CD4-positive, alpha-beta T cell treated with Interleukin-2 at 100 ng/mL for 4 hours (primary cell): ENCODE measurements around the gene VARS1.
"Not testable (repeated sequence)": the region's sequence is repeated elsewhere in the genome, so short reads cannot be mapped to it uniquely, and the experiment has no call there.

Source experiments
- DNase-seq: peaks from one replicate; pipeline ENCODE4 v3.0.0-alpha.2; 2020; ENCODE audit warnings: low spot score

Gene VARS1

DNA sequence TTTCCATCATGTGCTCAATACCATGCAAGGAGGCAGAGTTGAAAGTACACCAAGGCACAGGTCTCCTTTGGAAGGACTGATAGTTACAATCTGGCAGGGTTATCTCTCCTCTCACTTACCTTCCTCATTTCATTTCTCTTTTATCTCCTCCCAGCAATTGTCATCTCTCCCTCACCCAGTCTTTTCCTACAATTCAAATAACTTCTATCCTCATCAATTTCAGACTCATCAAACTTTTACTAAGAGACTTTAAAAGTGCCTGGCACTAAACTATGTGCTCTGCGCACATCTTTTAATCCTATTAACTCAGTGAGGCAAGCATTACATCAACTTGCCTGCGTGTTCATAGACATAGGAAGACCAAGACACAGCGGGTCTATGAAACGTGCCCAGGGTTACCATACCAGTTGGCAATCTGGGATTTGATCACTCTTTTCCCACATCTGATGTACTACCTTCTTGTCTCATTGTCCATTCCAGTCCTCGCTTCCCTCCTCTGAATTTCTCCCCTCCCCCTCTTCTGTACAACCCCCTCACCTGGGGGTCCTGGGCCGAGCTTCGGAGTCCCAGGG lies 1.2 kb downstream of the VARS1 start:
- DNase-seq: no peak

DNA sequence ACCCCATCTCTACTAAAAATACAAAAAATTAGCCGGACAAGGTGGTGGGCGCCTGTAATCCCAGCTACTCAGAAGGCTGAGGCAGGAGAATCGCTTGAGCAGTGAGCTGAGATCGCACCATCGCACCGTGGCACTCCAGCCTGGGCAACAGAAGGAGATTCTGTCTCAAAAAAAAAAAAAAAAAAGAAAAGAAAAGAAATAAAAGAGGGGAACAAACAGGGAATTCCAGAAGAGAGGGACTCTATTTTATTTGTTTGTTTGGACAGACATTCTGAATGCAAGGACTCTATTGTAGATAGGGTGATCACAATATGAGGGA lies 1.7 kb downstream of the VARS1 start:
- not testable (repeated sequence) for DNase-seq

DNA sequence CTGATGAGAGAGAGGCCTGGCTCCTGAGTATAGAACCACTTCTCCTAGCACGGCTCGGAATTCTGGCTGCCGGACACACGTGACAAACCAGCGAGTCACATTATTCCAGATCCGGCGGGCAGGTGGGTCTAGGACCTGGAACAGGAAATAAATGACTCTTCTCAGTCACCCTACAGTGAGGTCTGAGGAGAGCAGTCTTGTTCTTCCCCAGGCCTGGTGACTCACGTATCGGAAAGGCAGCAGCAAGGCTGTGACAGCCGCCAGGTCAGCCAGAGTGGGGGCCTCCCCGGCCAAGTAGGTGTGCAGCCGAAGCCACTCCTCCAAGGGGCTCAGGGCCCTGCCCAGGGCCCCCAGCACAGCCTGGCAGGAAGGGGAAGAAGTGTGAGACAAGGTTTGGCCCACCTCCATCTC lies 2.8 kb downstream of the VARS1 start:
- DNase-seq: no peak

GRCh38 chr6:31792090-31792374 lies 3.5 kb downstream of the VARS1 start:
- no peak for DNase-seq

DNA sequence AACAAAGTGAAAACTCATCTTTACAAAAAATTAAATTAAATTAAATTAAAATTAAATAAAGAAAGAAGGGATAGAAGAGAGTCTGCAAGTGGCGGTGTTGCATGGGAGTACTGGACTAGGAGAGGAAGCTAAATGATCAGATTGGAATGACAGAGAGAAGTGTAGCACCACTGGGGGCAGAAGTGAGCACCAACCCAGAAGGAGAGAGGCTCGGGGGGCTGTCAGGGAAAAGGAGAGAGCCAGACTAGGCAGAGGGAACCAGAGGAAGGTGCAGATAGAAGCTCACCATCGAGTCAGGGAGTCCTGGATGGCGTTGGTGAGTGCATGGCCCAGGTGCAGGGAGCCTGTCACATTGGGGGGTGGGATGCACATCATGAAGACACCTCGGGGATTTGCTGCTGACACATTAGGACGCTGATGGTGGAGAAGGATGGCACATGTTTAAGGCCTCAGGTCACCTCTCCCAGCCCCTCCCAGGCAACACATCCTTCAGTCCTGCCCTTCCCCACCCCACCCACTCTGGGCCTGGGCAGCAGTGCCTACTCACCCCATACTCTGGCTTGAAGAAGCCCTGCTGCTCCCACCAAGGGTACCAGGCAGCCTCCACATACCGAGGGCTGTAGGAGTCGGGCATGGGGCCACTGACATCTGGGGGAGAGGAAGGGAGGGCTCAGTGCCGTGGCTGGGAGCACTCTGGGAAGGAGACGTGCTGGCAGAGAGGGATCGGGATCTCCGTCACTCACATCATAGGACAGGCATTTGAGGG lies 4.0 kb downstream of the VARS1 start:
- no peak for DNase-seq

DNA sequence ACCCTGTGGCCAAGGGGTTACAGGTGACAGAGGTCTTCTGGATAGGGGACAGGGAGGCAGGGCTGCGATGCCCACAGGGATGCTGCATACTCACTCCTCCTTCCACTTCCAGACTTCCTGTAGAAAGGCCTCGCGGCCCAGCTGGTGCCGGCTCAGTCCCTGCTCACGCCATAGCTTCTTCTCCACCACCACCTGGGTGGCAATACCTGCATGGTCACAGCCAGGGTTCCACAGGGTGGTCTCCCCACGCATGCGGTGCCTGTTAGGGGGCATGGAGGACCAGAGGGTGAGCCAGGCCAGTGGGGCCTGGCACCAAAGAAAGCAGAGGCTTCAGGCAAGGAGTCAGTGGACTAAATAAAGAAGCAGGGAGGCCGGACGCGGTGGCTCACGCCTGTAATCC lies 10.1 kb downstream of the VARS1 start:
- DNase-seq: no peak

- DNase-seq: no peak
Observed at GRCh38 chr6:31784098-31784925, 11.2 kb downstream of the VARS1 start.

GRCh38 chr6:31782126-31782855 lies 13.3 kb downstream of the VARS1 start:
- no peak for DNase-seq

DNA sequence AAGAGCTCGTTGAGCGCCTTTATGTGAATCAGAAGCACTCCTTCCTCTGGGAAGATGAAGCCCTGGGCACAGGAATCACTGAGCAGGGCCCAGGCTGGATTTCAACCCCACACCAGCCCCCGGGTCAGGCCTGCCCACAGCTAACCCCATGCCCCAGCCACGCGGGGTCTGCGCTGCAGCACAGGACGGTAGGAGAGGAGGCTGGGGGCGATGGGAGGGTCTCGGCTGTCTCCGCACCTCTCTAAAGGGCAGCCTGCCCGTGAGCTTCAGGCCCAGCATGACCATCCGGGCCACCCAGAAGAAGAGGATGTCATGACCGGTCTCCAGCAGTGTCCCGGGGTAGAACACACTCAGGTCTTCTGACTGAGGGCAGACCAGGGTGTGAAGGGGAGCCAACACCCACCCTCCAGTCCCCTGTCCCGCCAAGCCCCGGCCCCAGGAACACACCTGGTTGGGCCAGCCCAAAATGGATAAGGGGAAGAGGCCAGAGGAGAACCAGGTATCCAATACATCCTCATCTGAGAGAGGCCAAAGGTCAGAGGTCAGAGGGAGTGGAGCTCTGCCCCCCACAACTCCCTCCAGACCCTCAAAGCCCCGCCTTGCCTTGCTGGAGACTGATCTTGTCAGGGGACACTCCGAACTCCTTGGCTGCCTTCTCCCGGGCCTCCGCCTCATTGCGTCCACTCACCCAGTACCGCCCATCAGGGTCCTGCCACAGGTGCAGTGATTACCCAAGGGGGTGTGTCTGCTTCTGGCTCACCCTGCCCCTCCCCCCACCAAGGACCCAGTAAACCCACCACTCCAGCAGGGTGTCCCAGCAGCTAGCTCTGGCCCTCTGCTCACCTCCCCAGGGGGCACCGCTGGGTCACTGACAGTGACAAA lies 14.1 kb downstream of the VARS1 start:
- no peak for DNase-seq

- DNase-seq: no peak
Observed at GRCh38 chr6:31780507-31781243, 14.9 kb downstream of the VARS1 start.

DNA sequence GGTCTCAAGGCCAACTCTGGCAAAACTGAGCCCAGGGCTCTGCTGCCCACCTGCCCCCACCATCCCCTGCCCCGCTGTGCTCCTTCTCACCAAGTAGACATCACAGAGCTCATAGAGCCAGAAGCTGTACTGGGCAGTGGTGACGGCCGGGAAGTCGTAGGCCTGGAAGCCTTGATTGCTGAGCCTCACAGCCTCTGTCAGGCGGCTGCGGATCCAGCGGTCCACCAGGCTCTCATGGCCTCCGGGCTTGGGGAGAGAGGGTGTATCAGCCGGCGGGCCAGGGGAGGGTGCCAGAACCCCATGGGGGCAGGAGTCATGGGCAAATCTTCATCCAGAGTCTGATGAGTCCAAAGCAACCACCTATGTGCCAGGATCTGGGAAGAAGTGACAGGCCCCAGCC lies 15.6 kb downstream of the VARS1 start:
- DNase-seq: no peak

- DNase-seq: no peak
Observed at GRCh38 chr6:31778999-31779885, 16.3 kb downstream of the VARS1 start.

DNA sequence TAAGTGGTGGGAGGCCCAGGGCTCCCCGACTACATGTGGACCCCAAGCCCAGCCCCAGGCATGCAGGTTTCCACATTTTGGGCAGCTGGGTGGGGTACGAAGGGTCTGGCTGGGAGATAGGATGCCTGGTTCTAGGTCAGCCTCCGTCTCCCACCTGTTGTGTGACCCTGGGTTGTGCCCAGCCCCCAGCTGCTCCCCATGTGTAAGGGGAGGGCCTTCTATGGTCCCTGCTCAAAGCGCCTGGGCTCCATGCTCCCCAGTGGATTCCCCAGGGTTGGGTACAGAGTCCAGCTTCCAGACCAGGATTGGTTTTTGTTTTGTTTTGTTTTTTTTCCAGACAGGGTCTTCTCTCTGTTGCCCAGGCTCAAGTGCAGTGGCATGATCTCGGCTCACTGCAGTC lies 17.4 kb downstream of the VARS1 start:
- no peak for DNase-seq

DNA sequence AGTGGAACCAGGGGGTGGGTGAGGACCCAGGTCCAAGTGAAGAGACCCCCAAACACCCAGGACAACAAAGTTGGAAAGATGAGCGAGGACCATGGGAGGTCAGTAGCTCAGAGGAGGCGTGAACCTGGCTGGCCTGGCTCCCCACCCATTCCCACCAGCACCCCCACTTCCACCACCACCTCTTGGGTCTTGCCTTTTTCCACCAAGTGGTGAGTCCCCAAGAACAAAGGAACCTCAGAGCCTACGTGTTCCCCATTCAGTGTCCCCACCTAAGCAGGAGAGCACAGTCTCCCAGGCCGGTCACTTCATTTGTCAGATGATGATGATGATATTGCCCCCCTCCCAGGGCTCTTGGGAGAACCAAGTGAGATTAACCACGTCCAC lies 17.9 kb downstream of the VARS1 start:
- DNase-seq: no peak

GRCh38 chr6:31776989-31777666 lies 18.4 kb downstream of the VARS1 start, which contains the start of gene VWA7:
Gene VWA7, minus strand, starts transcription at chr6:31777328. Its CDS starts 549 bp downstream, at chr6:31776779.
- peak; percentile 75 for DNase-seq

- DNase-seq: no peak
Observed at GRCh38 chr6:31776485-31776988, 19.0 kb downstream of the VARS1 start.

DNA sequence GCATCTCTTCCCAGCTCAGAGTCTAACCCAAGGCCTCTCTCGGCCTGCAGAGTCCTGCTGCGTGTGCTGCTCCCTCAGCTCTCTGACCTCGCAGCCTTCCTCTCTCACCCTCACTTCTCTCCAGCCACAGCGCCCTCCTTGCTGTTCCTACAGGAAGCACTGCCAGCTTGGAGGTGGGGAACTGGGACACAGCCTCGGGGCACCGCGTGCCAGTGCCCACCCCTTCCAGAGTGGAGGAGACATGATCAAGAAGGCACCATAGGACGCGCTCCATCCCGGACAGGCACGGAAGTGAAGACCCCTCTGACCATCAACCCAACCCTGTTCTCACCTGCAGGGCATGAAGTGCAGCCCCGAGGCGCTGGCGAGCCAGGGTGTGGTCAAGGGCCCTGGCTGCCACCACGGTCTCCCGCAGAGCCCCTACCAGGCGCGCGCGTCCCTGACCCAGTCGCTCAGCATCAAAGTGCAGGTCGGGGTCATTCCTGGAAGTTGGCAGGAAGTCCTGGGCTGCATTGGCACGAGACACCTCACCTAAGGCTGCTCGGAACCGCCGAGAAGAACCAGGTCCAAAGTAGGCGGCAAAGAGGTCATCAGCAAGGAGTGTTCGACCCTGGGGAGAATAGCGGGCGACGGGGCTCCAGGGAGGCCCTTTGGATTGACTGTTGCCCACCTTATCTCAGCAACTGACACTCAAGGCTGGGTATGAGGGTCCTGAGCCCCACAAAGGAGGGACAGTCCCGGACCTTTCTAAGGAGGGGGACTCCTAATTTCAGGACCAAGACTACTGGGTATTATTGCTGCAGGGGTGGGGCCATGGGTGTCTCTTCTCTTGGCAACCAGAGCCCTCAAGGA lies 19.7 kb downstream of the VARS1 start:
- DNase-seq: no peak

- no peak for DNase-seq
Observed at GRCh38 chr6:31775184-31775583, 20.4 kb downstream of the VARS1 start.
